Central memory CD4-positive, alpha-beta T cell (primary cell): ENCODE measurements around the gene DENND4A.
"Not testable (repeated sequence)": the region's sequence is repeated elsewhere in the genome, so short reads cannot be mapped to it uniquely, and the experiment has no call there.

Experiments
- DNase-seq: peaks from one replicate; pipeline ENCODE4 v3.0.0; 2022

DENND4A gene

GRCh38 chr15:65752151-65752700, 39.9 kb downstream of the DENND4A start:
- DNase-seq, result no peak

DNA sequence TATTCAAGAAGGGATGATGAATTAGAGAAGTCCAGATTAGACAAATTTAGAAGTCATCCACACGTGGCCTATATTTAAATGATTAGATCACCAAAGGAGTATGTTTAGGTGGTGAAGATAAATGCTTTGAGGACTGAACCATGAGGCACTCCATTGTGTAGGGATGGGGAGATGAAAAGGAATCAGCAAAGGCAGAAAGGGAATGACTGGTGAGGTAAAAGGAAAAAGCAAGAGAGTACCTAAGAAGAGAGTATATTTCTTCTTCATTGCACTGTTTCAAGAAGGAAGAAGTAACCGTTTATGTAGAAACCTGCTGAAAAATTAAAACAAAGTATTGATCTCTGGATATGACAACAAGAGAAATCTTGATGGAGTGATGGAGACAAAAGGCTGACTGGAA, 40.7 kb downstream of the DENND4A start:
- DNase-seq, result no peak

- no peak for DNase-seq
Measured at GRCh38 chr15:65747265-65747664, 44.8 kb downstream of the DENND4A start.

- no peak for DNase-seq
Measured at GRCh38 chr15:65743637-65744252, 48.3 kb downstream of the DENND4A start.

GRCh38 chr15:65740148-65740547, 51.9 kb downstream of the DENND4A start:
- DNase-seq, result no peak

GRCh38 chr15:65738649-65739048, 53.4 kb downstream of the DENND4A start:
- no peak for DNase-seq

- DNase-seq, result not testable (repeated sequence)
Measured at GRCh38 chr15:65733599-65733998, 58.5 kb downstream of the DENND4A start.

DNA sequence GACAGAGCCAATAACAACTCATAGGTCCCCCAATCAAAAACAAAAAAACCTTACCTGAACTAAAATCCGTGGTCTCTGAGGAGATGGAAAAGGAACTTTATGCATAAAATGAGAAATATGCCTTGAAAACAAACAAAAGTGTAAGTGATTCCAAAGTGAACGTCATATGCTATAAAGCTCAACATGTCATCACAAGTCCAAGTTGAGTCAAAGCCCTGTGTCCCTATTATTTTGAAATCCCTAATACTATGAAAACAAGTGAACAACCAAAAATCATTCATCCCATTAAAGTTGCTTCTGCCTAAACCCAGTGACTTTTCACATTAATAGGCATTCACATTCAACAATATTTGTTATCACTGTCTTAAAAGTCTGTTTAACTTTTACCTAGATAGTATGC, 59.4 kb downstream of the DENND4A start:
- no peak for DNase-seq

- no peak for DNase-seq
Measured at GRCh38 chr15:65731926-65732325, 60.2 kb downstream of the DENND4A start.

DNA sequence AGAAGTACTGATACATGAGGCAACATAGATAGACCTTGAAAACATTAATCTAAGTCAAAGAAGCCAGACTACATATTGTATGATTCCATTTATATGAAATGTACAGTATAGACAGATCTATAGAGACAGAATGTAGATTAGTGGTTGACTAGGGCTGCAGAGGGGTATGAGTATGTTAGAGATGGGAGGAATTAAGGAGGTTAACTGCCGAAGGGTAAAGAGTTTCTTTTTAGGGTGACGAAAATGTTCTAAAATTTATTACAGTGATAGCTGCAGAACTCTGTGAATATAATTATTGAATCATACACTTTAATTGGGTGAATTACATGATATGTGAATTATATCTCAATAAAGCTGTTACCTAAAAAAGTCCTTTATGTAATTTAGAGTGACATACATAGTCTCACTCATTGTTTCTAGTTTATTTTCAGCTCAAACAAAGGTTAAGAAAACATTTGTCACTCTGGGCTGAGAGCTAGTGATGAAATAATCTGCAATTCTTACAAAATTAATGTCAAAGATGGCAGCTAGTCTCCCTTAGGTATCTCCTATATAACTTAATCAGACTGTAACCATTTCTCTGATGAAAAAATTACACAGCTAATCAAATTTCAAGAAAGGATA, 61.4 kb downstream of the DENND4A start:
- DNase-seq, result no peak

DNA sequence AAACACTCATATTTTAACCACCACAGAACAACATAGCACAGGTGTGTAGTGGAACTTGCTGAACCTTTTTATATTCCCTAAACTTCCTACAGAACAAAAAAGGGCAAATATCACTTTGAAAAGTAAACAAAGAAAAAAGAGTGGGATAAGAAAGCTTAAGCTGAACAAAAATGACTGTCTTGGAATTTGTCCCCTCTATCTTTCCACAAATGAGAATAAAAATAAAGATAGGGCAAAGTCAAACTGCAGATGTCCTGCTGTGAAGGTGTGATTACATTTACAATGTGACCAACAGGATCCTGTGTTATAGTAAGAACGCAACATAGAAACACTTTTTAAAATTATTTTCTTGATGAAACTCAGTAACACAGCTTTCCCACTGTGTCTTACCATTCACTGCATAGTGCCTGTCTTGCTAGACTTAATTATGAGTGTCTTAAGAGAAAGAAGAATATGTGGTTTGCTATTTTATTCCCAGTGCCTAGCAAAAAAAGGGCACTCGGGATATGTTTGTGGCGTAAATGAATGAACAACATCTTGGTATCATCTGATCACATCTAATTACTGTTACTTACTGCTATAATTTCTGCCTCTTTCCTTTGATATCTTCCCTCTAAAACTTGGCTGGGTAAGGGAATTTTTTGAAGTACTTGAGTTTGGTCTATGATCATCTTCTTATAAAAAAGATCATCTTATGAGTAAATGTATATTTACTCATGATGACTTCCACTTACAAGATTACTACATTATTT, 67.5 kb downstream of the DENND4A start:
- no peak for DNase-seq

- no peak for DNase-seq
Measured at GRCh38 chr15:65723876-65724275, 68.2 kb downstream of the DENND4A start.

DNA sequence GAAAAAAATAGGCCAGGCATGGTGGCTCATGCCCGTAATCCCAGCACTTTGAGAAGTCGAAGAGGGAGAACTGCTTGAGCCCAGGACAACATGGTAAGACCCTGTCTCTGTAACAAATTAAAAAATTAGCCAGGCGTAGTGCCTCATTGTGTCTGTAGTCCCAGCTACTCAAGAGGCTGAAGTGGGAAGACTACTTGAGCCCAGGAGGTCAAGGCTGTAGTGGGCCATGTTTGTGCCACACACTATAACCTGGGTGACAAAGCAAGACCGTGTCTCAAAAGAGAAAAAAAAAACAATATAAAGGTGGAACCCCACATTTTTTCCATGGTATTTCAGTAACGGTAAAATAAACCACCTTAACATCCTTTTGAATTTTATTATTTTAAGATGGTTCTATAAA, 69.9 kb downstream of the DENND4A start:
- no peak for DNase-seq

DNA sequence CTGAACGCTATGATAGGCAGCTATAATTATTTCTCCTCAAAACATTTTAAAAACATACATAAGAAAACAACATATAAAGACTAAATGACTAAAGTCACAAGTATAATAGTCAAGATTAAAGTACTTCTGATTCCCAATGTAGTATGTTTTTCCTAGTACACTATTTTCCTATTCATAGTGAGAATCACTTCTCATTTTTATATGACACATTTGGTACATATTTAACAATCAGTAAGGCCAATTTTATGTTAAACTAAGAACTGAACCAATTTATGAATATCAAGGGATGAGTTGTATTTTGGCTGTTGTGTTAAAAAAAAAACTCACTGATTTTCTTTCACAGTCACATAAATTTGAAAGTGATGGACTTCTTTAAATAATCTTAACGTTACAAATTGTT, 79.7 kb downstream of the DENND4A start:
- DNase-seq, result no peak

- no peak for DNase-seq
Measured at GRCh38 chr15:65695081-65695480, 97.0 kb downstream of the DENND4A start.

DNA sequence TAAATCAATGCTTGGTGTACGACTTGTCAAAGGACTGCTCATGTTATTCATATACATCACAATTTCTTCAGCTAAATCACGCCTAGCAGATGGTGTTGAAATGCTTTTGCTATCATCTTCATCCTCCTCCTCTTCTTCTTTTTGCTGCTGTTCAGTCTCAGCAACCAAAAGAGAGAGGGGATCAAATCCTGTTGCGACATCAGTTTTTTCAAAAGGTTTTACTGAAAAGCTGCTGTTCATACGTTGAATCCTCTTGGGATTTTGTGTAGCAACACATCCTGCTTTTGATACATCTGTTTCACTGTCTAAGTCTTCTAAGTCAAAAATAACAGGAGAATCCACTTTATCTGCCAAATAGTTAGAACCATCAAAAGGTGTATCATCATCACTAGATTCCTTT, 101.3 kb downstream of the DENND4A start:
- DNase-seq, result no peak

DNA sequence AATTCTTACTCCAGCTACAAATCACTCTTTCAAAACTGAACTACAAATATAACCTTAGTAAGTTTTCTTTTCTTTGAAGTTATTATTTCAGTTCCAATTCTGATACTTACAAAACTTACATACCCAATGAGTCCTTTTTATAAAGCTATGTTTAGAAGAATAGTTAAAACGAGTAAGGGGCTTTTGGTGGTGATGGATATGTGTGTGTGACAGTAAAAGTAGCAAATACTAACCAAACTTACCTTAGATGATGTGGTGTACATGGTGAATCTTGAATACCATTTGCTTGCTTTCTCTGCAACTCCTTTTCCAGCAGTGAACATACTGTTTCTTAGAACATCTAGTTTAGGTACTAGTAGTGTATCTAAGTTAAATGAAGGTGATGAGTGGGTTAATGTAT, 101.9 kb downstream of the DENND4A start:
- no peak for DNase-seq

DNA sequence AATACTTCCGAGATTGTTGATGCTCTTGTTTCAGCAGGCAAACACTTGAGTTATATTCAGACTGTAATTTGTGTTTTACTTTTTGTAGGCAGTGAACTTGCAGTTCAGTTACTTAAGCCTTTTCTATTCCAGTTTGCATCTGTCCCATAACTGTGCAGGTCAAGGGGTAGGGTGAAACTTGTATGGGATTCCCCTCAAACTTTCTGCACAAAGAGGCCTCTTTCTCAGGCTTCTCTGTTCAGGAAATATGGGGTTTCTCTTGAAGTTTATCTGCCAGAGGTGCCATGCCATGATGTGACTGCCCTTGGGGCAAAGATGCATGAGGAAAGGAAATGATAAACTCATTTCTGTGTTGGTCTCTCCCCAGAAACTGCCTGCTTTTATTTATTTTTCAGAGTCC, 103.6 kb downstream of the DENND4A start:
- DNase-seq, result no peak

DNA sequence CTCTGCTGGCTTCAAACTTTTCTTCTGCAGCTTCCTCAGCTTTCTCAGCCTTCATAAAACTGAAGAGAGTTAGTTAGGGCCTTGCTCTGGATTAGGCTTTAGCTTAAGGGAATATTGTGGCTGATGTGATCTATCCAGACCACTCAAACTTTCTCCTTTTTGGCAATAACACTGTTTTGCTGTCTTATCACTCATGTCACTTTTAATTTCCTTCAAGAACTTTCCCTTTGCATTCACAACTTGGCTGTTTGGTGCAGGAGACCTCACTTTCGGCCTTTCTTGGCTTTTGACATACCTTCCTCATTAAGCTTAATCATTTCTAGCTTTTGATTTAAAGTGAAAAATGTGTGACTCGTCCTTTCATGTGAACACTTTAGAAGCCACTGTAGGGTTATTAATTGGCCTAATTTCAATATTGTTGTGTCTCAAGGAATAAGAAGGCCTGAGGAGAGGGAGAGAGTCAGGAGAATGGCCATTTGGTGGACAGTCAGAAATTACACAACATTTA, 109.6 kb downstream of the DENND4A start:
- no peak for DNase-seq

GRCh38 chr15:65680544-65680943, 111.5 kb downstream of the DENND4A start:
- DNase-seq, result no peak

DNA sequence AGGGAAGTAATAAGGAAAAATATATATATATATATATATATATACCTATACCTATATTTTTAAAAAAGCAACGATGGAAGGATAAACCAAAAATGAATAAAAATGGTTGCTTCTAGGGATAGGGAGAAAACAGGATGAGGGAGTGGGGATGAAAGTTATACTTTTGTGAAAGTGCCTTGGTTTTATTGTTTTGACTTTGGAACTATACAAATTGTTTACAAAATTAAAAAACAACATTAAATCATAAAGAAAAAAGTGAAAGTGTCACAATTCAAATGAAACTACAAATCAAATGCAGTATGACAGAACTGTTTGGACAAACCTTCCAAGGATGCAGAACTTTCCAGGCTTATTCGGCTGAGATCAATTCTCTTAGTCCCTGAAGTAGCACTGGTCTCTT, 116.0 kb downstream of the DENND4A start:
- no peak for DNase-seq

DNA sequence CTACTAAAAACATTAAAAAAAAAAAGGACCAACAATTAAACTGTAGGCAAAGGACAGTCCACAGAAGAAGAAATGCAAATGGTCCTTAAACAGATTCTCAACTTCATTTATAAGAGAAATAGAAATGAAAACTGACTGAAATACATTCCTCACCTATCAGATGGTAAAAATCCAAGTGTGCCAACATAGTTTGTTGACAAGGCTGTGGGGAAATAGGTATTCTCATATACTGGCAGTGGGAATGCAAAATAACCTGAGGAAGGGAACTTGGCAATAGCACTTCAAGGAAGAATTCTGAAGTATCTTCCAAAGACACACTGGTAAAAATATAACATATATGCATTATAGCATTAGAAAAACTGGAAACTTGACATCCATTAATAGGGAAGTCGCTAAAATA, 116.5 kb downstream of the DENND4A start:
- DNase-seq, result no peak

- DNase-seq, result no peak
Measured at GRCh38 chr15:65666257-65666656, 125.8 kb downstream of the DENND4A start.

DNA sequence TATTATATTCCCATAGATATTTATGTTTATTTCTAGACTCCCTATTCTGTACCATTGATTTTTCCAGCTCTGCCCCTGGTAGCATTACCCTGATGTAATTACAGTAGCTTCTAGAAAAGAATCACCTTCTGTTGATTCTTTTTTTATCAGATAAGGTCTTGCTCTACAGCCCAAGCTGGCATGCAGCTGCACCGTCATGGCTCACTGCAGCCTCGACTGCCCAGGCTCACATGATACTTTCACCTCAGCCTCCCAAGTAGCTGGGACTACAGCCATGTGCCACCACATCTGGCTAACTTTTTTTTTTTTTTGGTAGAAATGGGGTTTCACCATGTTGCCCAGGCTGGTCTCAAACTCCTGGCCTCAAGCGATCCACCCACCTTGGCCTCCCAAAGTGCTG, 128.6 kb downstream of the DENND4A start:
- DNase-seq, result no peak
